GM12865 (cell line): ENCODE measurements around the gene DENND5B.
A peak's percentile ranks its signal among the peaks of the same experiment; 100 is the strongest.
"Not testable (repeated sequence)": the region's sequence is repeated elsewhere in the genome, so short reads cannot be mapped to it uniquely, and the experiment has no call there.

Experiments used
- DNase-seq: peaks from one replicate; pipeline ENCODE4 v3.0.0; 2010; ENCODE audit warnings: low read depth
- H3K4me3 ChIP-seq: 2 replicates; pipeline ENCODE4 v1.5.1; 2011; ENCODE audit warnings: mild to moderate bottlenecking, low read depth, low read length, control low read depth
- TF ChIP-seq, protein P1 (sequence below): IDR thresholded peaks from 2 replicates; pipeline ENCODE4 v1.5.1; 2011; ENCODE audit warnings: low read length, control low read depth, low read depth, inconsistent platforms; ENCODE audit not compliant: insufficient read depth; ENCODE audit errors: missing control alignments

The DENND5B gene

DNA sequence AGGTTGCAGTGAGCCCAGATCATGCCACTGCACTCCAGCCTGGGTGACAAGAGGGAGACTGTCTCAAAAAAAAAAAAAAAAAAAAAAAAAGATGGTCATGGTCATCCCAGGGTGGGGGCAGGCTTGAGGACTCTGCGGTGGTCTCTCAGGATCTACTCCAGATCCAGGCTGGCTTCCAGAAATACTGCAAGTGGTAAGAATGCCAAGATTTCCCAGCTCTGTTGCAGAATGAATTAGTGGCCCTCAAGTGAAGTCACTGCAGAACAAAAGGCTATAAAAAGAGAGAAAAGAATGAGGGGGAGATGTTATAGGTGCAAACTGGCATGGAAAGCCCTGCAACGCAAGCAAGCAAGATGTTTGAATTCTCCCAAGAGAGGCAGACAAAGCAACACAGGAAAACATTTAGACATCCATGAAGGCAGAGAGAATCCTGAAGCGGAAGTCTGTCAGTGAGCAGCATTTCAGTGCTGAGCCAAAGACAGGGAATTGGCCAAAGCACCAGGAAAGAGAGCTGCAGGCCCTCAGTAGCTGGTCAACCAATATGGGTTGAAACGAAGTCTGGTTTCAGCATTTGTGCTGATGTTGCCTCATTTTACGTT is 36.6 kb upstream of the DENND5B start:
- DNase-seq: no peak
- TF ChIP-seq, protein P1, sequence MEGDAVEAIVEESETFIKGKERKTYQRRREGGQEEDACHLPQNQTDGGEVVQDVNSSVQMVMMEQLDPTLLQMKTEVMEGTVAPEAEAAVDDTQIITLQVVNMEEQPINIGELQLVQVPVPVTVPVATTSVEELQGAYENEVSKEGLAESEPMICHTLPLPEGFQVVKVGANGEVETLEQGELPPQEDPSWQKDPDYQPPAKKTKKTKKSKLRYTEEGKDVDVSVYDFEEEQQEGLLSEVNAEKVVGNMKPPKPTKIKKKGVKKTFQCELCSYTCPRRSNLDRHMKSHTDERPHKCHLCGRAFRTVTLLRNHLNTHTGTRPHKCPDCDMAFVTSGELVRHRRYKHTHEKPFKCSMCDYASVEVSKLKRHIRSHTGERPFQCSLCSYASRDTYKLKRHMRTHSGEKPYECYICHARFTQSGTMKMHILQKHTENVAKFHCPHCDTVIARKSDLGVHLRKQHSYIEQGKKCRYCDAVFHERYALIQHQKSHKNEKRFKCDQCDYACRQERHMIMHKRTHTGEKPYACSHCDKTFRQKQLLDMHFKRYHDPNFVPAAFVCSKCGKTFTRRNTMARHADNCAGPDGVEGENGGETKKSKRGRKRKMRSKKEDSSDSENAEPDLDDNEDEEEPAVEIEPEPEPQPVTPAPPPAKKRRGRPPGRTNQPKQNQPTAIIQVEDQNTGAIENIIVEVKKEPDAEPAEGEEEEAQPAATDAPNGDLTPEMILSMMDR: no peak
- H3K4me3 ChIP-seq: no peak overlapping the region

DNA sequence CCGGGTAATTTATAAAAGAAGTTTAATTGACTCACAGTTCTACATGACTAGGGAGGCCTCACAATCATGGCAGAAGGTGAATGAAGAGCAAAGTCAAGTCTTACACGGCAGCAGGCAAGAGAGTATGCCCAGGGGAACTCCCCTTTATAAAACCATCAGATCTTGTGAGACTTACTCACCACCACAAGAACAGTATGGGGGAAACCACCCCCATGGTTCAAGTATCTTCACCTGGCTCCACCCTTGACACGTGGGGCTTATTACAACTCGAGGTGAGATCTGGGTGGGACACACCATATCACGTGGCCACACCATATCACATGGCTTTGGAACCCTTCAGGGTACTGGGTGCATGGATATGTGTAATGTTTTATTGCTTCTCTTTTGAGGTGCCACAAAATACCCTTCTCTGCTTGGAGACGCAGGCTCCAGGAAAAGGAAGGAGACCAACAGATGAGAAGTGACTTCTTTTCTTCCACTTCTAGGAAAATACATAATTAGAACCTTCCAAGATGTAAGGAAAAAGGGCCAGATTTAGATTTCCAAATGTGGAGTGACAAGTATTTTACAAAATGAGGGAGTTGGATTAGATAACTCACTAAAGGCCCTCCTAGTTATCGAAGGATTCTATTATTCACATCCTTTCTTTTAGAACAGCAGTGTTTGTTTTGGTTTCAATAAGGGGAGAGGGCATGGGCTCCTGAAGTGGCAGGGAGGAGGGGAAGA is 35.5 kb upstream of the DENND5B start:
- DNase-seq: peak; percentile 19
- TF ChIP-seq, protein P1: no peak
- H3K4me3 ChIP-seq: no peak overlapping the region

DNA sequence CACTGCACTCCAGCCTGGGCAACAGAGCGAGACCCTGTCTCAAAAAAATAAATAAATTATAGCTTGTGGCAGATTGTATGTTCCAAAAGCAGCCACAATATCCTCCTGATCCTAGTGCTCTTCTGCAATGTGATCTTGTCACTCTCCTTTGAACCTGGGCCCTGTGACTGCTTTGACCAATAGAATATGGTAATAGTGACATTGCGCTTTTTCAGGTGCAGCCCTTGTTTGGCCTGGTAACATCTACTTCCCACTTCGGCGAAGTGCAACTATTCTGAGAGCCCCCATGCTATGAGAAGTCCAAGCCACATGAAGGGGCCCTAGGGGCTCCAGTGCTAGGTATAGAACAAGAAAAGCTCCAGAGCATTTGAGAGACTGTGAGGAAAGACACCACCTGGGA is 31.1 kb upstream of the DENND5B start:
- TF ChIP-seq, protein P1: no peak
- no peak for DNase-seq
- H3K4me3 ChIP-seq: no peak overlapping the region

DNA sequence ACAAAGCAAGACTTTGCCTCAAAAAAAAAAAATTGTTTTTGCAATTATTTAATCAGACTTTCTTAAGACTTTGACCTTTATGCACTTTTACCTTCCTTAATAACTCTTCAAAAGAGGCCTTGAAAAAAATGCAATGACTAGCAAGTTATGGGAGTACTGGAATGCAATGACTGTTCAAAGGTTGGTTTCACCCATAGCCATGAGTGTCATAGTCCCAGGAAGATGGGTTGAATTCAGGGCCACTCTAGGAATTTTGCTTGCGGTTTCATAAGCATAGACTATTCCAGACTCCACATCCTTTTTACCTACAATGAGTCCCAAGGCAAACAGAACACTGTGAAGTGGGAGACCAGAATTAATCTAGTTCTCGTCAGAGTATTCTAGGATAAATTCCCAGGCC is 29.4 kb upstream of the DENND5B start:
- DNase-seq: no peak
- H3K4me3 ChIP-seq: no peak overlapping the region
- TF ChIP-seq, protein P1: no peak

DNA sequence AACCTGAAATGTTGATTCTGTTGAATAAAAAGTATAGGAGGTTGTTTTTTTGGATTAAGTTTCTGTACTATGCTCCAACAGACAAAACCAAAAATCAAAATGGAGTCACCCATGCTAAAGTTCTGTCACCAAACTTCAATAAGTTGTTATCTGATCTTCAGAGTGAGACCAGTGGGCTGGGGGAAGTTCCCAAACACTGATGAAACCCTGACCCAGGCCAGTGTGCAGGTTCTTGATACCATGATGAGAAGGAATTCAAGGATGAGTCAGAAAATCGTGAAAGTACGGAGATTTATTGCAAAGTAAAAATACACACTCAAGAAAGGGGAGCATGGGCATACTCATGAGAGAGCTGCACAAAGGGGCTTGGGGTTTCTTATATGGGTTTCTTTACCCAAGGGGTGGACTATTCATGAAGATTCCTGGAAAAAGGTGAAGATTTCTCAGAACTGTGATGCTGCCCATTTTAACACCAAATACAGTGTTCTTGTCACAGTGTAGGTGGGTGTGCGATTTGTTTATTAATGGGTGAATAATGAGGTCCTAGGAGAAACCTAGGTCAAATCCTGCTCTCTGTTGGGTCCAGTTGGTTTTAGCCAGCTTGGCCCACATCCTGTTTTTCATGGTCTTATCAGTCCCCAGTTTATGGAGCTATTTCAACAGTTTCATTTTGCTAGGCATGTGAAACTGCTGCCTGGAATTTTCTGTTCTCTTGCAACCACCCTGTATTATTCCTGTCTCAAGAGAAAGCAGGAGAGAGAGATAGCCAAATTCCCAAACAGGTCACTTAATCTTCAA is 27.5 kb upstream of the DENND5B start:
- peak; percentile 30 for DNase-seq
- H3K4me3 ChIP-seq: no peak overlapping the region
- TF ChIP-seq, protein P1: no peak

DNA sequence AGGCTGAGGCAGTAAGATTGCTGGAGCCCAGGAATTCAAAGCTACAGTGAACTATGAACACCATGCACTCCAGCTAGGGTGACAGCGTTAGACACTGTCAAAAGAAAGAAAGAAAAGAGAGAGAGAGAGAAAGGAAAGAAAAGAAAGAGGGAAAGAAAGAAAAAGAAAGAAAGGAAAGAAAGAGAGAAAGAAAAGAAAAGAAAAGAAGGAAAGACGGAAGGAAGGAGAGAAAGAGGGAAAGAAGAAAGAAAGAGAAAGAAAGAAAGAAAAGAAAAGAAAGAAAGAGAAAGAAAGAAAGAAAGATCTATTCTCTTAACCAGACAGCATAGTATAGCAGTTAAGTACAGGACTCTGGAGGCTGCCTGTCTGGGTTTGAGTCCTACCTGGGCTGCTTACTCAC is 21.9 kb upstream of the DENND5B start:
- TF ChIP-seq, protein P1: no peak
- no peak overlapping the region for H3K4me3 ChIP-seq
- no peak for DNase-seq

DNA sequence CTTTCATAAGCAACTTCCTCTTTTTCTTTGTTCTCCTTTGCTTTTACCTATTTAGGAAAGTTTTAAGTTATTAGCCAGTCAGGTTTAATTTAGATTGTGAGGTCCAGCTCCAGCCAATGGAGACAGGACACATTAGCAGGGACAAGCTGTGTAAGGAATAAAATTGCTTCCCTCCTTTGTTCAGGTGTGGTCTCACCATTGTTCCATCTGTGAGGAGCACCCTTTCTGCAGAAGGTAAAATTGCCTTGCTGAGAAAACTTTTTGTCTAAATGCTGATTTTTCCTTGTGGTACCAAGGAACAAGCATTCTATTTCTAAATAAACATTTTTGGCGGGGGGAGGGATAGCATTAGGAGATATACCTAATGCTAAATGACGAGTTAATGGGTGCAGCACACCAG is 17.4 kb upstream of the DENND5B start:
- not testable (repeated sequence) for DNase-seq, H3K4me3 ChIP-seq
